WTC11 (cell line): ENCODE measurements around the gene UCP3.

Experiments
- ATF2 ChIP-seq: sonication (generic); formaldehyde crosslinking; IDR thresholded peaks from 2 replicates; pipeline ENCODE4 v1.8.1; 2022; ENCODE audit warnings: low read depth, missing genetic modification reagents, borderline replicate concordance
- ATF3 ChIP-seq: sonication (generic); formaldehyde crosslinking; conservative IDR thresholded peaks from 2 replicates; pipeline ENCODE4 v1.8.1; 2022; ENCODE audit warnings: mild to moderate bottlenecking, missing genetic modification reagents
- ATF6 ChIP-seq: sonication (generic); formaldehyde crosslinking; IDR thresholded peaks from 2 replicates; pipeline ENCODE4 v1.8.1; 2023; ENCODE audit warnings: mild to moderate bottlenecking, missing genetic modification reagents
- CTCF ChIP-seq: fragments of 200-600 bp; IDR thresholded peaks from 2 replicates; pipeline ENCODE4 v1.8.0; 2022; ENCODE audit warnings: antibody characterized with exemption
- JUN ChIP-seq: sonication (generic); formaldehyde crosslinking; IDR thresholded peaks from 2 replicates; pipeline ENCODE4 v1.8.0; 2023; ENCODE audit warnings: mild to moderate bottlenecking, missing genetic modification reagents
- PREB ChIP-seq: sonication (generic); formaldehyde crosslinking; IDR thresholded peaks from 2 replicates; pipeline ENCODE4 v1.8.1; 2022; ENCODE audit warnings: mild to moderate bottlenecking, missing genetic modification reagents, moderate library complexity, borderline replicate concordance
- SP1 ChIP-seq: sonication (generic); formaldehyde crosslinking; conservative IDR thresholded peaks from 2 replicates; pipeline ENCODE4 v1.8.1; 2022; ENCODE audit warnings: missing genetic modification reagents
- TEAD1 ChIP-seq: sonication (generic); formaldehyde crosslinking; IDR thresholded peaks from 2 replicates; pipeline ENCODE4 v1.8.0; 2022; ENCODE audit warnings: mild to moderate bottlenecking, missing genetic modification reagents
- USF2 ChIP-seq: sonication (generic); formaldehyde crosslinking; IDR thresholded peaks from 2 replicates; pipeline ENCODE4 v1.8.1; 2023; ENCODE audit warnings: mild to moderate bottlenecking, missing genetic modification reagents, moderate library complexity
- ZNF263 ChIP-seq: sonication (generic); formaldehyde crosslinking; IDR thresholded peaks from 2 replicates; pipeline ENCODE4 v1.8.1; 2022; ENCODE audit warnings: low read depth, mild to moderate bottlenecking, moderate library complexity, missing genetic modification reagents

- TF ChIP-seq CTCF, result no peak
- no peak for TF ChIP-seq JUN (CRISPR knock-in tag)
- TF ChIP-seq ATF6 (CRISPR knock-in tag), result no peak
- no peak for TF ChIP-seq ATF2 (CRISPR knock-in tag)
- no peak for TF ChIP-seq SP1 (CRISPR knock-in tag)
- no peak for TF ChIP-seq USF2 (CRISPR knock-in tag)
- no peak for TF ChIP-seq ATF3
- TF ChIP-seq PREB (CRISPR knock-in tag), result no peak
- TF ChIP-seq TEAD1 (CRISPR knock-in tag), result no peak
- no peak for TF ChIP-seq ZNF263 (CRISPR knock-in tag)
Observed at GRCh38 chr11:74011360-74012073, 2.6 kb upstream of the UCP3 start.
